GM12891 (cell line): Measurements from ENCODE around the gene LACTB.

ENCODE experiments used
- POLR2A ChIP-seq: IDR thresholded peaks from 2 replicates; pipeline ENCODE4 v1.6.1; 2011; ENCODE audit warnings: low read depth, low read length, control low read depth
- POLR2AphosphoS5 ChIP-seq: IDR thresholded peaks from 2 replicates; pipeline ENCODE4 v1.6.1; 2011; ENCODE audit warnings: low read depth, low read length, control low read depth

GRCh38 chr15:63079947-63080626, 41.6 kb upstream of the LACTB start:
- no peak for TF ChIP-seq POLR2A
- TF ChIP-seq POLR2AphosphoS5: no peak
